Iris pigment epithelial cell (primary cell): ENCODE measurements around the gene TTC23.
A peak's percentile ranks its signal among the peaks of the same experiment; 100 is the strongest.

Source experiments
- DNase-seq: peaks from one replicate; pipeline ENCODE4 v3.0.0-alpha.2; 2011; ENCODE audit warnings: low read depth

The TTC23 gene

GRCh38 chr15:99165020-99165790, 84.2 kb downstream of the TTC23 start:
- no peak for DNase-seq

- DNase-seq: no peak
These were observed 85.3 kb downstream of the TTC23 start for GRCh38 chr15:99164119-99164518.

GRCh38 chr15:99163271-99164062, 85.9 kb downstream of the TTC23 start:
- DNase-seq: peak; percentile 51

- no peak for DNase-seq
These were observed 90.6 kb downstream of the TTC23 start for GRCh38 chr15:99158626-99159412.

GRCh38 chr15:99157456-99157855, 91.9 kb downstream of the TTC23 start:
- DNase-seq: peak; percentile 25

- peak; percentile 59 for DNase-seq
These were observed 93.4 kb downstream of the TTC23 start for GRCh38 chr15:99155961-99156443.

- DNase-seq: peak; percentile 22
These were observed 95.1 kb downstream of the TTC23 start for GRCh38 chr15:99154271-99154670.

GRCh38 chr15:99153026-99153535, 96.3 kb downstream of the TTC23 start:
- DNase-seq: no peak

- DNase-seq: no peak
These were observed 98.2 kb downstream of the TTC23 start for GRCh38 chr15:99151156-99151555.

GRCh38 chr15:99149366-99149765, 100.0 kb downstream of the TTC23 start:
- DNase-seq: no peak

- DNase-seq: no peak
These were observed 100.5 kb downstream of the TTC23 start for GRCh38 chr15:99148851-99149276.

- no peak for DNase-seq
These were observed 102.7 kb downstream of the TTC23 start for GRCh38 chr15:99146661-99147060.

GRCh38 chr15:99145778-99146177, 103.6 kb downstream of the TTC23 start:
- no peak for DNase-seq

- no peak for DNase-seq
These were observed 104.4 kb downstream of the TTC23 start for GRCh38 chr15:99145005-99145404.

GRCh38 chr15:99143655-99144610, 105.4 kb downstream of the TTC23 start:
- DNase-seq: peak; percentile 49

GRCh38 chr15:99143242-99143641, 106.1 kb downstream of the TTC23 start:
- DNase-seq: no peak

- DNase-seq: no peak
These were observed 106.8 kb downstream of the TTC23 start for GRCh38 chr15:99142562-99142961.

- DNase-seq: no peak
These were observed 107.4 kb downstream of the TTC23 start for GRCh38 chr15:99141943-99142342.

GRCh38 chr15:99140590-99140989, 108.8 kb downstream of the TTC23 start:
- no peak for DNase-seq

GRCh38 chr15:99139276-99139675, 110.1 kb downstream of the TTC23 start:
- DNase-seq: no peak

- no peak for DNase-seq
These were observed 110.8 kb downstream of the TTC23 start for GRCh38 chr15:99138491-99138982.
